Measurements from ENCODE around the gene CHMP2A. TPM values are rescaled to one million over a fixed set of nuclear protein-coding genes. Genes with fewer than 3 reads are reported as not detected.

The CHMP2A gene
- polyA plus RNA-seq, 2 of the 4 experiments (the other 2 are of a cell fraction), result 198 to 280 TPM

GRCh38 chr19:58515259-58515658 lies 39.6 kb downstream of the CHMP2A start:
- ATAC-seq (no peak), DNase-seq (ENCODE audit: low read depth in 1 of 2, low spot score in 1 of 2) (no peak), FAIRE-seq (no peak)
- ChIA-PET POLR2A (no interaction called here), CTCF (interaction anchor here (0.6 to 2.3 kb wide), 5 partner anchors 9 to 134 kb away, joined by 3 to 8 read pairs (median 3); no protein-coding TSS in a partner anchor)
- no peak overlapping the region for H3K4me2 ChIP-seq
- 95% methylated on average over 2 of the region's 2 CpGs for WGBS (ENCODE audit: missing lambda C conversion rate)
- TF ChIP-seq RCOR1 (IDR thresholded peaks at IDR 0.05; ENCODE audit: low read depth, low read length) (no peak), ZNF302 (CRISPR knock-in tag; IDR thresholded peaks at IDR 0.05) (no peak), POLR2AphosphoS2 (conservative IDR thresholded peaks at IDR 0.05; ENCODE audit: low read length) (no peak), CEBPB (IDR thresholded peaks at IDR 0.05) (no peak), KDM1A (IDR thresholded peaks at IDR 0.05; ENCODE audit: low read depth) (no peak), CBX8 (IDR thresholded peaks at IDR 0.05) (no peak), ATOH8 (CRISPR knock-in tag; IDR thresholded peaks at IDR 0.05; ENCODE audit: low read depth) (no peak), USF2 (IDR thresholded peaks at IDR 0.05) (no peak), EHMT2 (IDR thresholded peaks at IDR 0.05; ENCODE audit: low read depth) (no peak)
- H3K27ac ChIP-seq, result no peak overlapping the region
- H3K4me1 ChIP-seq, result peaks cover 15% of the 10 kb centered on the region
- no peaks in the 10 kb centered on the region for H3K9me3 ChIP-seq
- H3K4me3 ChIP-seq, result no peak overlapping the region

- POLR2A ChIA-PET, result interaction anchor here (1.0 to 1.2 kb wide), 5 partner anchors 29 to 47 kb away, joined by 3 to 20 read pairs (median 4); partner anchors contain the start of gene TRIM28
Measured at GRCh38 chr19:58514564-58515022, 40.3 kb downstream of the CHMP2A start.

GRCh38 chr19:58513694-58514563 lies 41.0 kb downstream of the CHMP2A start:
- ChIA-PET CTCF (interaction anchor here (0.6 to 1.5 kb wide), 14 partner anchors 8 to 68 kb away, joined by 3 to 7 read pairs (median 3); partner anchors contain the start of gene MZF1), POLR2A (interaction anchor here (0.6 to 1.2 kb wide), 14 partner anchors 9 to 327 kb away, joined by 3 to 20 read pairs (median 4); partner anchors contain the start of genes CHMP2A, TRIM28 and UBE2M)
- Histone ChIP-seq H3K4me2 (peak overlapping the region; percentile 83), H3K4me3 (peak overlapping the region; percentile 44), H3K4me1 (peaks cover 15% of the 10 kb centered on the region), H3K27ac (peak overlapping the region; percentile 71 to 86), H3K9me3 (no peaks in the 10 kb centered on the region)
- 60% methylated on average over 55 of the region's 66 CpGs for WGBS (ENCODE audit: missing lambda C conversion rate)
- DNase-seq (ENCODE audit: low read depth in 1 of 2, low spot score in 1 of 2) (peak; percentile 67 to 92), FAIRE-seq (no peak), ATAC-seq (peak; percentile 57 to 81)
- TF ChIP-seq BCL3 (IDR thresholded peaks at IDR 0.05) (0 out of 3 replicates have a peak, but pooled peaks have one; percentile 34), NPAS2 (CRISPR knock-in tag; IDR thresholded peaks at IDR 0.05; ENCODE audit: borderline replicate concordance) (no peak), MYC (IDR thresholded peaks at IDR 0.05; ENCODE audit: borderline replicate concordance, low read length) (peak; percentile 39; the same call in 1 of the 2 replicates), FOSB (CRISPR knock-in tag; IDR thresholded peaks at IDR 0.05) (no peak), SMC3 (IDR thresholded peaks at IDR 0.05) (peak; percentile 51), HOXB13 (CRISPR knock-in tag; IDR thresholded peaks at IDR 0.05; ENCODE audit: low read depth) (no peak), HMGXB4 (CRISPR knock-in tag; IDR thresholded peaks at IDR 0.05; ENCODE audit: borderline replicate concordance) (no peak), KDM5A (IDR thresholded peaks at IDR 0.05) (no peak), HOXB5 (CRISPR knock-in tag; IDR thresholded peaks at IDR 0.05) (no peak), CHD2 (IDR thresholded peaks at IDR 0.05; ENCODE audit: low read length, partially characterized antibody) (peak; percentile 16)

More at GRCh38 chr19:58514564-58515022, 40.3 kb downstream of the CHMP2A start:
- WGBS (ENCODE audit: missing lambda C conversion rate), result 94% methylated on average over 3 of the region's 3 CpGs
- peak overlapping the region; percentile 83 for H3K4me2 ChIP-seq
- FAIRE-seq (no peak), DNase-seq (ENCODE audit: low read depth in 1 of 2, low spot score in 1 of 2) (no peak), ATAC-seq (no peak)
- H3K4me1 ChIP-seq, result peaks cover 15% of the 10 kb centered on the region
- peak overlapping the region; percentile 44 for H3K4me3 ChIP-seq
- CTCF ChIA-PET, result interaction anchor here (0.6 to 1.4 kb wide), 16 partner anchors 8 to 133 kb away, joined by 3 to 7 read pairs (median 3); partner anchors contain the start of gene MZF1
- TF ChIP-seq KDM5A (IDR thresholded peaks at IDR 0.05) (no peak), POLR2AphosphoS2 (conservative IDR thresholded peaks at IDR 0.05; ENCODE audit: low read length) (no peak), TFCP2L1 (CRISPR knock-in tag; IDR thresholded peaks at IDR 0.05) (no peak), EHF (CRISPR knock-in tag; IDR thresholded peaks at IDR 0.05) (no peak), HOXB5 (CRISPR knock-in tag; IDR thresholded peaks at IDR 0.05) (no peak), HDAC2 (IDR thresholded peaks at IDR 0.05) (no peak), CBX2 (IDR thresholded peaks at IDR 0.05; ENCODE audit: borderline replicate concordance, low read depth) (no peak), SMC3 (IDR thresholded peaks at IDR 0.05) (no peak), POLR2A (IDR thresholded peaks at IDR 0.05; ENCODE audit: low read length) (no peak), PBX3 (IDR thresholded peaks at IDR 0.05) (no peak), FOSL2 (IDR thresholded peaks at IDR 0.05) (no peak), FOSL2 (CRISPR knock-in tag; IDR thresholded peaks at IDR 0.05) (no peak), CBX8 (IDR thresholded peaks at IDR 0.05) (no peak)
- H3K27ac ChIP-seq, result peak overlapping the region; percentile 71 to 86
- H3K9me3 ChIP-seq, result no peaks in the 10 kb centered on the region

Measured in A549 (cell line).